NCI-H146 (cell line): ENCODE results near the gene INTS3.
"Not testable (repeated sequence)": the region's sequence is repeated elsewhere in the genome, so short reads cannot be mapped to it uniquely, and the experiment has no call there.

Source experiments
- DNase-seq: peaks from one replicate; lab custom pipeline; 2025; lab: John Stamatoyannopoulos, UW

INTS3 gene

GRCh38 chr1:153778824-153779519 is 51.1 kb downstream of the INTS3 start:
- DNase-seq: no peak

- no peak for DNase-seq
Observed at GRCh38 chr1:153779781-153780541, 52.1 kb downstream of the INTS3 start.

GRCh38 chr1:153780551-153780950 is 52.7 kb downstream of the INTS3 start:
- no peak for DNase-seq

GRCh38 chr1:153782648-153783047 is 54.8 kb downstream of the INTS3 start:
- not testable (repeated sequence) for DNase-seq

GRCh38 chr1:153783233-153784190 is 55.7 kb downstream of the INTS3 start:
- peak; percentile 91 for DNase-seq

- DNase-seq: no peak
Observed at GRCh38 chr1:153786038-153786790, 58.4 kb downstream of the INTS3 start.

GRCh38 chr1:153789478-153790034 is 61.7 kb downstream of the INTS3 start:
- no peak for DNase-seq

GRCh38 chr1:153790313-153790965 is 62.6 kb downstream of the INTS3 start:
- DNase-seq: peak; percentile 17

GRCh38 chr1:153790966-153791647 is 63.3 kb downstream of the INTS3 start:
- DNase-seq: no peak

- DNase-seq: no peak
Observed at GRCh38 chr1:153791648-153792253, 63.9 kb downstream of the INTS3 start.

GRCh38 chr1:153792631-153793041 is 64.8 kb downstream of the INTS3 start:
- DNase-seq: no peak

GRCh38 chr1:153793261-153793972 is 65.6 kb downstream of the INTS3 start:
- no peak for DNase-seq

GRCh38 chr1:153793973-153794615 is 66.2 kb downstream of the INTS3 start:
- DNase-seq: no peak

- no peak for DNase-seq
Observed at GRCh38 chr1:153794624-153795329, 66.9 kb downstream of the INTS3 start.

GRCh38 chr1:153795330-153795837 is 67.5 kb downstream of the INTS3 start:
- no peak for DNase-seq

GRCh38 chr1:153795934-153796785 is 68.3 kb downstream of the INTS3 start:
- no peak for DNase-seq
